Brain microvascular endothelial cell (primary cell): ENCODE measurements around the gene INKA2.

Experiments
- DNase-seq: peaks from one replicate; pipeline ENCODE4 v3.0.0-alpha.2; 2020
- H3K27ac ChIP-seq: fragments of 250-450 bp; sonication (Bioruptor Pico); 2 replicates; pipeline ENCODE4 v1.5.1; 2020; ENCODE audit warnings: mild to moderate bottlenecking, moderate library complexity
- H3K27me3 ChIP-seq: fragments of 250-450 bp; sonication (Bioruptor Pico); replicated peaks from 2 replicates; pipeline ENCODE4 v1.5.1; 2020; ENCODE audit warnings: mild to moderate bottlenecking
- H3K36me3 ChIP-seq: fragments of 250-450 bp; sonication (Bioruptor Pico); replicated peaks from 2 replicates; pipeline ENCODE4 v1.5.1; 2020; ENCODE audit warnings: mild to moderate bottlenecking
- H3K4me3 ChIP-seq: 2 replicates; pipeline ENCODE4 v1.5.1; 2011; ENCODE audit warnings: low read depth, mild to moderate bottlenecking, control low read depth, low read length, moderate library complexity
- CTCF ChIP-seq: IDR thresholded peaks from 2 replicates; pipeline ENCODE4 v1.5.1; 2011; ENCODE audit warnings: low read depth, mild to moderate bottlenecking, moderate library complexity, low read length, control low read depth, inconsistent platforms; ENCODE audit errors: missing control alignments
- in situ Hi-C: cut with HindIII; loops from 2 replicates; pipeline ENCODE4 v1.10.0; 2017; ENCODE audit warnings: low sequenced_read_pairs, low pct_ligation_motif_present

INKA2 gene

GRCh38 chr1:111717450-111717849, 21.7 kb downstream of the INKA2 start:
- no peak for DNase-seq
- H3K27ac ChIP-seq: no peak overlapping the region
- no peaks in the 10 kb centered on the region for H3K36me3 ChIP-seq
- no peaks in the 10 kb centered on the region for H3K27me3 ChIP-seq
- TF ChIP-seq CTCF: no peak
- in situ Hi-C loops: no loop called here
- no peak overlapping the region for H3K4me3 ChIP-seq

GRCh38 chr1:111716333-111716732, 22.9 kb downstream of the INKA2 start:
- H3K27ac ChIP-seq: no peak overlapping the region
- H3K36me3 ChIP-seq: no peaks in the 10 kb centered on the region
- in situ Hi-C loops: no loop called here
- no peak overlapping the region for H3K4me3 ChIP-seq
- DNase-seq: no peak
- TF ChIP-seq CTCF: no peak
- H3K27me3 ChIP-seq: no peaks in the 10 kb centered on the region

- Histone ChIP-seq H3K27me3 (no peaks in the 10 kb centered on the region), H3K27ac (no peak overlapping the region), H3K36me3 (no peaks in the 10 kb centered on the region), H3K4me3 (no peak overlapping the region)
- in situ Hi-C loops: no loop called here
- DNase-seq: no peak
- TF ChIP-seq CTCF: no peak
Observed at GRCh38 chr1:111709986-111710385, 29.2 kb downstream of the INKA2 start.

- Histone ChIP-seq H3K27ac (peak overlapping the region; percentile 49), H3K4me3 (no peak overlapping the region), H3K27me3 (no peaks in the 10 kb centered on the region), H3K36me3 (no peaks in the 10 kb centered on the region)
- peak; percentile 57 for DNase-seq
- no peak for TF ChIP-seq CTCF
- in situ Hi-C loops: no loop called here
Observed at GRCh38 chr1:111707906-111708305, 31.3 kb downstream of the INKA2 start.

- TF ChIP-seq CTCF: no peak
- DNase-seq: no peak
- in situ Hi-C loops: no loop called here
- Histone ChIP-seq H3K27me3 (no peaks in the 10 kb centered on the region), H3K36me3 (no peaks in the 10 kb centered on the region), H3K4me3 (no peak overlapping the region), H3K27ac (no peak overlapping the region)
Observed at GRCh38 chr1:111706921-111707320, 32.3 kb downstream of the INKA2 start.

GRCh38 chr1:111705841-111706240, 33.4 kb downstream of the INKA2 start:
- no peak for DNase-seq
- Histone ChIP-seq H3K27me3 (no peaks in the 10 kb centered on the region), H3K4me3 (no peak overlapping the region), H3K27ac (no peak overlapping the region), H3K36me3 (peaks cover 3% of the 10 kb centered on the region)
- TF ChIP-seq CTCF: no peak
- in situ Hi-C loops: no loop called here
